NCI-H526 treated with DMSO at 0.1 percent for 48 hours (cell line): ENCODE measurements around the gene CYSRT1.
A peak's percentile ranks its signal among the peaks of the same experiment; 100 is the strongest.

Experiments
- DNase-seq: peaks from one replicate; lab custom pipeline; 2025; lab: John Stamatoyannopoulos, UW

CYSRT1 gene

GRCh38 chr9:137227054-137227852 lies 2.3 kb downstream of the CYSRT1 start, which contains the start of gene RNF224:
Gene RNF224, plus strand, starts transcription at chr9:137227502. Its CDS starts 834 bp downstream, at chr9:137228336.
- DNase-seq, result peak; percentile 23

GRCh38 chr9:137227853-137228505 lies 3.0 kb downstream of the CYSRT1 start:
- no peak for DNase-seq

DNA sequence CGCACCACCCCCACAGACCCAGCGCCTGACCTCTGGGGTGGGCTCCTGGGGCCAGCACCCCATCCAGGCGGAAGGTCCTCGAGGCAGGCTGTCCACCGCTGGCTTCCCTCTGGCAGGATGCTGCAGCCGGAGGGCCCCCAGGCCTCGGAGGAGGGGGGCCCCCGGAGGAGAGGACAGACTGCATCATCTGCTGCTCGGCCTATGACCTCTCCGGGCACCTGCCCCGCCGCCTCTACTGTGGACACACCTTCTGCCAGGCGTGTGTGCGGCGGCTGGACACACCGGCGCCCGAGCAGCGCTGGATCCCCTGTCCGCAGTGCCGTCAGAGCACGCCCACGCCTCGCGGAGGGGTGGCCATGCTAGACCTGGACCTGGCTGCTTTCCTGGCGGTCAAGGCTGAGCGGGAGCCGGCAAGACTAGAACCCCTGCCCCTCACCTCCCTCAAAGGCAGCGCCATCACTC lies 3.6 kb downstream of the CYSRT1 start:
- no peak for DNase-seq

DNA sequence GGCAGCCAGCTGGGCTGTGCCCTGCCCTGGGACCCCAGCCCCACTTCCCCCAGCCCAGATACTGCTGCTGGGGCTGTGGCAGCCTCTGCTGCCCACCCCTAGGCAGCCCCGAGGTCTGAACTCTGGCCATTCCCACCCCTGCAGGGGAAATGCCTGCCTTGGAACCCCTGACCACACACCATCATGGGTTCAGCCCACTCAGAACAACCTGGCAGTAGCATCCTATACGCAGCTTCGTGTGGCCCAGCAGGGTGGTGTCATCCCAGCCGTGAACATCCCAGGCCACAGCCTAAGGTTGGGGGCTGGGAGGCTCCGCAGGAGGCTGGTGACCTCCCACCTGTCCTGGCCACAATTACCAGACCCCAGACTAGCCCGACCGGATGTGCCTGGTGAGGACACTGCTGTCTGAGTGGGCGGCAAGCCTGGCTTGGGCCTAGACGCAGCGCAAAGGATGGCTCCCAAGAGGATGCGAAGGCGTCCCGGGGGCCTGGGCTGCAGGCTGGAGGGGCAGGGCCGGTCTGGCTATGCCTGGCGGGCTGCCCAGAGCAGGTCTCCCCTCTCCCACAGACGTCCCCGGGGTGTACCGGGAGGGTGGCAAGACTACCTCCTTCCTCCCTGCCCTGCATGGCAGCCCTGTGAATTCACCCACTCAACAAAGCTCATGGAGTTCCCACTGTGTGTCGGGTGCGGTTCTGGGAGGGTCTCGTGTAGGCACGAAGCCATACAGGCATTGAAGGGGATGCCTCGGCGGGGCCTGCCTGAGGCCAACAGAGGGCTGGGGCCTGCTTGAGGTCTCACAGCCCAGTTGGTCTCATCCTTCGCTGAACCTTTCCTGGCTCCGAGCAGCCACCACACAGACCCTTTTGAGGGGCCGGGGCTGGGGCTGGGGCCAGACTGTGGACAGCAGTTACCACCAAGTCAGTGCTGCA lies 4.3 kb downstream of the CYSRT1 start:
- no peak for DNase-seq

GRCh38 chr9:137229903-137230704 lies 5.1 kb downstream of the CYSRT1 start:
- no peak for DNase-seq

- DNase-seq, result no peak
Observed at GRCh38 chr9:137230705-137231371, 5.9 kb downstream of the CYSRT1 start, which contains the start of gene SLC34A3. Gene SLC34A3, plus strand, starts transcription at chr9:137230901. Its CDS starts 802 bp downstream, at chr9:137231703.

DNA sequence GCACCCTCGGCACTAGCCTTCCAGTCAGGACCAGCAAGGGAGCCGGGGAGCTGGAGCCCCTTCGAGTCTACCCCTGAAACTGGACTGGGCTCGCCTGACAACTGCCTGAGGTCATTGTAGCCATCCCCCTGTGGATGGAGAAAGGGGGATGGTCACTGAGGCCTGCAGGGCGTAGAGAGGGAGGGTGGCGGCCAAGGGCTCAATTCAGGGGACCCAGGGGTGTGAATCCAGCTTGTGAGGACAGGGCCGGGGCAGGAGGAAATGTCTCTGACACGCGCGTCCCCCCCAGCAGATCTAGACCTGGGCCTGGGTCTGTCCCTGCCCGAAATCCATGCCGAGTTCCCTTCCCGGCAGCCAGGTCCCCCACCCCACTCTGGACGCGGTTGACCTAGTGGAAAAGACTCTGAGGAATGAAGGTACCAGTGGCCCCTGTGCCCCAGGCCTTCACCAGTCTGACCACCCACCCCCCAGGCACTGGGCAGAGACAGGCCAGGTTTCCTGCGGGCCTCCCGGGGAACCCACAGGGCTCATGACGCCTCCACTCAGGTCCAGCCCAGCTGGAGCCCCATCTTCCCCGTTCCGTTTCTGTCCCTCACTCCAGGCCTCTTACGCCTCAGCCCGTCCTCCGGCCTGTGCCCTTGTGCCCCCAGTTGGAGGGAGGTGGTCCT lies 6.5 kb downstream of the CYSRT1 start:
- DNase-seq, result no peak

- no peak for DNase-seq
Observed at GRCh38 chr9:137232101-137232500, 7.1 kb downstream of the CYSRT1 start.

DNA sequence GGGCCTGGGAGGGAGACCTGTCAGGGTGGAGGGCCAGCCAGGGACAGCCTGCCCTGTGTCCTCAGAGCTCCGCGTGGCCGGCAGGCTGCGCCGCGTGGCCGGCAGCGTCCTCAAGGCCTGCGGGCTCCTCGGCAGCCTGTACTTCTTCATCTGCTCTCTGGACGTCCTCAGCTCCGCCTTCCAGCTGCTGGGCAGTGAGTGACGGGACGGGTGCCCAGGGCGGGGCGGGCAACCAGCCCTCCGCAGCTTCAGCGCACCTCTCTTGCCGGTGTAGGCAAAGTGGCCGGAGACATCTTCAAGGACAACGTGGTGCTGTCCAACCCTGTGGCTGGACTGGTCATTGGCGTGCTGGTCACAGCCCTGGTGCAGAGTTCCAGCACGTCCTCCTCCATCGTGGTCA lies 7.5 kb downstream of the CYSRT1 start:
- no peak for DNase-seq

DNA sequence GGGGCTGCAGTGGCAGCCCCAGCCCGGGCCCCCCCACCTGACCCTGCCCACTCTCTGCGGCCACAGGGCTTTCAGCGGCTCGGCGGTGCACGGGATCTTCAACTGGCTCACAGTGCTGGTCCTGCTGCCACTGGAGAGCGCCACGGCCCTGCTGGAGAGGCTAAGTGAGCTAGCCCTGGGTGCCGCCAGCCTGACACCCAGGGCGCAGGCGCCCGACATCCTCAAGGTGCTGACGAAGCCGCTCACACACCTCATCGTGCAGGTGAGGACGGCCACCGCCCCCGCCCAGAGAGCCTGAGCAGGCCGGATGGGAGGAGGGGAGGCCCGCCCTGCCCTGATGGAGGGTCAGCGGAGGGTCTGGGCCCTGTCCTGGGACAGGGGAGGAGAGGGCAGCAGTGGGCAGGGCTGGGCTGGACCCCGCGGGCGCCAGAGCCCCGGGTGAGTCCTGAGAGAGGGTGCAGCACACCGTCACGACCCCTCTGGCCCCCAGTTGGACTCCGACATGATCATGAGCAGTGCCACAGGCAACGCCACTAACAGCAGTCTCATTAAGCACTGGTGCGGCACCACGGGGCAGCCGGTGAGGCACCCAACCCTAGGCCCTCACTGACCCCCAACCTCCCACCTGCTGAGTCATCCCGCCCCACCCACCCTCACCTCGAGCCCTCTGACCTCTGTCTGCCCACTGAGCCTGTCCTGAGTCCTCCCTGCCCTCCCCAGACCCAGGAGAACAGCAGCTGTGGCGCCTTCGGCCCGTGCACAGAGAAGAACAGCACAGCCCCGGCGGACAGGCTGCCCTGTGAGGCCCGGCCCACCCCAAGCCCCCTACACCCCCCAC lies 8.4 kb downstream of the CYSRT1 start:
- DNase-seq, result no peak

DNA sequence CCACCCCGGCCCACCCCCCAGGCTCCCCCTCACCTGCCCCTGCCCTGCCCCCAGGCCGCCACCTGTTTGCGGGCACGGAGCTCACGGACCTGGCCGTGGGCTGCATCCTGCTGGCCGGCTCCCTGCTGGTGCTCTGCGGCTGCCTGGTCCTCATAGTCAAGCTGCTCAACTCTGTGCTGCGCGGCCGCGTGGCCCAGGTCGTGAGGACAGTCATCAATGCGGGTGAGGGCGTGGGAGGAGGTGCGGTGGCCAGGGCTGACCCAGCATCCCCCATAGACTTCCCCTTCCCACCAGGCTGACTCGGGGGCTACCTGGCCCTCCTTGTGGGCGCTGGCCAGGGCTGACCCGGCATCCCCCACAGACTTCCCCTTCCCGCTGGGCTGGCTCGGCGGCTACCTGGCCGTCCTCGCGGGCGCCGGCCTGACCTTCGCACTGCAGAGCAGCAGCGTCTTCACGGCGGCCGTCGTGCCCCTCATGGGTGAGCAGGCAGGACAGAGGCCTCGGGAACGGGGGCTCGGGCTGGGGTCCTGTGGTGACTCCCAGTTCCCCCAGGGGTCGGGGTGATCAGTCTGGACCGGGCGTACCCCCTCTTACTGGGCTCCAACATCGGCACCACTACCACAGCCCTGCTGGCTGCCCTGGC lies 9.2 kb downstream of the CYSRT1 start:
- no peak for DNase-seq

DNA sequence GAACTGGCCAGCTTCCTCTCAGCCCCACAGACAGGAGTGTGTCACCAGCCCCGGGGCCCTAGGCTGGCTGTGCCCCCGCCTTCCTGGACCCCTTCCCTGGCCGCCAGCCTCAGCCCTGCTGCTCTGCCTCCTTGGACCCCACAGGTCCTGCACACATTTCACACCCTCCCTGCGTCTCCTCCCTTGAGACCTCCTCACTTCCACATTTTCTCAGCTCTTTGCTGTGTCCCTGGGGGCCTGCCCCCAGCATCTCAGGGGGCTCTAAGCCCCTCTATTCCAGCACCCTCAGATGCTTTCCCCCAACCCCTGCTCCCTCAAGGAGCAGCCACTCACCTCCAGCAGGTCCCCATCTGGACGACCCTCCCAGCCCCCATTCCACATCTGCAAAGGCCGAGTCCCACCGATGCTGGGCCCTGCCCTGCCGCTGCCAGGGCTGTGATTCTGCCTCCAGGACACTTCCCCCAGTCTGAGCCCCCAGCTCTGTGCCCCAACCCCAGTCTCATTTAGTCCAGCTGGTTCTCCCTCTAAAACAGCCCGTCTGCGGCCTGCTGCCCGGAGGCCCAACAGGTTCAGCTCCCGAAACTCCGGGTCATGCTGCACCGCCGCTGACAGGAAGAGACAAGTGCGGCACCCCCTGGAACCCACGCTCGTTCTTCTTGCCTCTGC lies 9.9 kb downstream of the CYSRT1 start:
- DNase-seq, result no peak

DNA sequence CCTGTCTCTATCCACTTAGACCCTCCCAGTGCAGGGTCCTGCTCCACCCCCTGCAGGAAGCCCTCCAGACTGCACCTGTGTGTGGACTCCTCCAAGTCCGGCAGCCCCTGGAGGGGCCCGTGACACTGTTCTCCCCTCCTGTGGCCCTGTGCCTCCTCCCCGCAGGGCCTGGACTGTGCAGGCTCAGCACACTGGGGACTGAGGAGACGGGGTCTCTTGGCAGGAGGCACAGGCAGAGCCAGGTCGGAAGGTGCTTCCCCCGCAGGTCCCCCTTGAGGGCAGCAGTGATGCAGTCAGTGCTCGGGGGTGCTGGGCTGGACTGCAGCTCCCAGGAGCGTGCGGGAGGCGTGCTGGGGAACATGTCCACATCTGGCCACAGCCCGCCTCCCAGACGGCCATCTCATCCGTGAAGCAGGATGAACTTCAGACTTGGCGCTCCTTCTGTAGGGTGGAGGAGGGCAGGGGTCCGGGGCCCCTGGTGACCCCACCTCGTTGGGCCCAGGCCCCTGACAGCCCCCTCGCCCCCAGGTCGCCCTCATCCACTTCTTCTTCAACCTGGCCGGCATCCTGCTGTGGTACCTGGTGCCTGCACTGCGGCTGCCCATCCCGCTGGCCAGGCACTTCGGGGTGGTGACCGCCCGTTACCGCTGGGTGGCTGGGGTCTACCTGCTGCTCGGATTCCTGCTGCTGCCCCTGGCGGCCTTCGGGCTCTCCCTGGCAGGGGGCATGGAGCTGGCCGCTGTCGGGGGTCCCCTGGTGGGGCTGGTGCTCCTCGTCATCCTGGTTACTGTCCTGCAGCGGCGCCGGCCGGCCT lies 10.7 kb downstream of the CYSRT1 start:
- DNase-seq, result no peak

DNA sequence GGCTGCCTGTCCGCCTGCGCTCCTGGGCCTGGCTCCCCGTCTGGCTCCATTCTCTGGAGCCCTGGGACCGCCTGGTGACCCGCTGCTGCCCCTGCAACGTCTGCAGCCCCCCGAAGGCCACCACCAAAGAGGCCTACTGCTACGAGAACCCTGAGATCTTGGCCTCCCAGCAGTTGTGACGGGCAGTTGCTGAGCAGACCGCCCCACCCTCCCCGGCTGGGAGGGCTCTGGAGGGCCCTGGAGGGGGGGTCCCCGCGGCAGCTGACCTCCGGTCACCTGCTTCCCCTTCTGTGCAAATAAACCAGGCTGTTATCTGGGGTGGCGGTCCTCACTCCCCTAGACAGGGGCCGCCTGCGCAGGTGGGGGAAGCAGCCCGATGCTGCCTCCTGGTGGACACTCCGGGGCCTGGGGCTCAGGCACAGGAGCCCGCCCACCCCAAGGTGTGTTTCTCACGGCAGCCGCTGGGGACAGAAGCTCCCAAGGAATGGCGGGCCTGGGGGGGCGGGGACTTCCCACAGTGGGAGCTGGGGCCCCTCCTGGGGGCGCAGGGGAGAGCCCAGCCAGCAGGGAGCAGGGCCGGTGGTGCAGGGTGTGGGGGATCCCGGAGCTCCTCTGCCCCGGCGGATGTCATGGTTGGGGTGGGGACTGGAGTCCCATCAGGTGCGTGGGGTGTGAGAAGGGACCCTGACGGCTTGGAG lies 11.4 kb downstream of the CYSRT1 start:
- peak; percentile 12 for DNase-seq

DNA sequence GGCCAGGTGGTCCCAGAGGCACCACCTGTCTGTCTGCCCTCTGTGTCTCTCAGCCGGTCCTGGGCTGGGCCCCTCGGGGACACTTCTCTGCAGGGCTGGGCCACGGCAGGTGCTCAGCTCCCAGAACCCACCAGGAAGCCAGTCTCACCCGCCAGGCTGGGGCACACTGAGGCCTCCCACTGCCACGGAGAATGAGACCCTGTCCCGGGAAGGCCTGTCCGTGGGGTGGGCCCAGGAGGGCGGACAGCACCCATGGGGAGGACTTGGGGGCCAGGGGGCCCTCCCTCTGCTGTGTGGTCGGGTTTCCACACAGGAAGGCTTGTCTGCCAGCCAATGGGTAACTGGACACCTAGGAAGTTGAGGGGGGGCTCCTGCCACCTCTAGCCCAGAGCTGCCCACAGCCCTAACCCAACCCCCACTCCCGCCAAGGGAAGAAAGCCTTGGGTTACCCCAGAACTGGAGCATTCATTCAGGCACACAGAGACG lies 12.0 kb downstream of the CYSRT1 start:
- DNase-seq, result no peak
